Hematopoietic multipotent progenitor cell treated with erythropoietin and hydrocortisone succinate and interleukin-3 and kit ligand, for 6 days (in vitro differentiated cells): Measurements from ENCODE around the gene RFX4.
A peak's percentile ranks its signal among the peaks of the same experiment; 100 is the strongest.

Source experiments
- DNase-seq: peaks from one replicate; pipeline ENCODE4 v3.0.0-alpha.2; 2015

Gene RFX4

GRCh38 chr12:106582641-106583230 is at the start of gene RFX4:
Gene RFX4 (plus strand): TSS chr12:106583004. CDS start chr12:106583321, 317 bp downstream.
- no peak for DNase-seq

GRCh38 chr12:106541201-106541600 is 41.6 kb upstream of the RFX4 start:
- no peak for DNase-seq

- no peak for DNase-seq
Measured at GRCh38 chr12:106551410-106551809, 31.4 kb upstream of the RFX4 start.

GRCh38 chr12:106552228-106552627 is 30.6 kb upstream of the RFX4 start:
- DNase-seq, result no peak

GRCh38 chr12:106564678-106565329 is 18.0 kb upstream of the RFX4 start:
- DNase-seq, result no peak

- DNase-seq, result no peak
Measured at GRCh38 chr12:106566771-106567170, 16.0 kb upstream of the RFX4 start.

GRCh38 chr12:106573239-106573638 is 9.6 kb upstream of the RFX4 start:
- DNase-seq, result no peak

GRCh38 chr12:106576848-106577247 is 6.0 kb upstream of the RFX4 start:
- DNase-seq, result no peak

GRCh38 chr12:106580671-106581508 is 1.9 kb upstream of the RFX4 start:
- no peak for DNase-seq

GRCh38 chr12:106581543-106582248 is 1.1 kb upstream of the RFX4 start:
- DNase-seq, result peak; percentile 40

- no peak for DNase-seq
Measured at GRCh38 chr12:106582249-106582591, 584 bp upstream of the RFX4 start.

- no peak for DNase-seq
Measured at GRCh38 chr12:106583242-106584103, 669 bp downstream of the RFX4 start.

GRCh38 chr12:106584104-106585064 is 1.6 kb downstream of the RFX4 start:
- DNase-seq, result peak; percentile 26

GRCh38 chr12:106585105-106585520 is 2.3 kb downstream of the RFX4 start:
- no peak for DNase-seq

- DNase-seq, result no peak
Measured at GRCh38 chr12:106585521-106586277, 2.9 kb downstream of the RFX4 start.

- no peak for DNase-seq
Measured at GRCh38 chr12:106586278-106586802, 3.5 kb downstream of the RFX4 start.

- no peak for DNase-seq
Measured at GRCh38 chr12:106586803-106587684, 4.2 kb downstream of the RFX4 start.

- DNase-seq, result no peak
Measured at GRCh38 chr12:106588771-106589170, 6.0 kb downstream of the RFX4 start.

- no peak for DNase-seq
Measured at GRCh38 chr12:106590601-106591000, 7.8 kb downstream of the RFX4 start.
